ENCODE data around the gene ZNF592. TPM values are rescaled to one million over a fixed set of nuclear protein-coding genes. Genes with fewer than 3 reads are reported as not detected.

The ZNF592 gene
- total and polyA plus RNA-seq, 2 donors (not counting 1 experiment from before 2014, with no cell fraction given): 5.1 to 7.5 TPM

- Histone ChIP-seq H3K79me2 (ENCODE audit: control insufficient read depth, insufficient read depth, low read length) (no peaks in the 10 kb centered on the region), H3K27me3 (ENCODE audit: control insufficient read depth, insufficient read depth, low read length) (no peaks in the 10 kb centered on the region), H3K27ac (ENCODE audit: insufficient read depth, low read length) (no peak overlapping the region), H3K4me3 (replicated peaks in 1 of 4; ENCODE audit: control extremely low read depth in 1 of 4, insufficient read depth in 1 of 4, low read depth in 3 of 4, low read length in 4 of 4) (no peak overlapping the region), H3K9ac (ENCODE audit: insufficient read depth, low read length) (no peak overlapping the region), H2AFZ (ENCODE audit: low read length) (no peak overlapping the region), H3K4me1 (ENCODE audit: control insufficient read depth, extremely low read depth, insufficient read depth, low read length) (peaks cover 4% of the 10 kb centered on the region), H3K4me2 (ENCODE audit: extremely low read depth, insufficient read depth, low read length) (no peak overlapping the region), H4K20me1 (ENCODE audit: control insufficient read depth, extremely low read depth, insufficient read depth, low read length) (no peaks in the 10 kb centered on the region), H3K36me3 (ENCODE audit: control insufficient read depth, insufficient read depth, low read length) (no peaks in the 10 kb centered on the region), H3K9me3 (ENCODE audit: control insufficient read depth, insufficient read depth, low read depth, low read length) (no peaks in the 10 kb centered on the region)
- TF ChIP-seq EZH2 (IDR thresholded peaks at IDR 0.05; ENCODE audit: low read length, missing control alignments) (no peak), CTCF (conservative IDR thresholded peaks at IDR 0.05 in 1 of 2, IDR thresholded peaks at IDR 0.05 in 1 of 2; ENCODE audit: low read depth in 1 of 2, low read length in 2 of 2) (no peak)
- DNase-seq (ENCODE audit: low read depth in 2 of 2): no peak
Measured at GRCh38 chr15:84722628-84723027, 25.8 kb upstream of the ZNF592 start.

GRCh38 chr15:84725001-84725491 is 23.3 kb upstream of the ZNF592 start:
- no peak overlapping the region for H3K4me3 ChIP-seq (replicated peaks in 1 of 4; ENCODE audit: control extremely low read depth in 1 of 4, insufficient read depth in 1 of 4, low read depth in 3 of 4, low read length in 4 of 4)
- H3K4me2 ChIP-seq (ENCODE audit: extremely low read depth, insufficient read depth, low read length): no peak overlapping the region
- H3K9me3 ChIP-seq (ENCODE audit: control insufficient read depth, insufficient read depth, low read depth, low read length): no peaks in the 10 kb centered on the region
- no peak overlapping the region for H3K9ac ChIP-seq (ENCODE audit: insufficient read depth, low read length)
- no peaks in the 10 kb centered on the region for H3K27me3 ChIP-seq (ENCODE audit: control insufficient read depth, insufficient read depth, low read length)
- H3K79me2 ChIP-seq (ENCODE audit: control insufficient read depth, insufficient read depth, low read length): no peaks in the 10 kb centered on the region
- no peak overlapping the region for H3K27ac ChIP-seq (ENCODE audit: insufficient read depth, low read length)
- no peak for TF ChIP-seq CTCF (conservative IDR thresholded peaks at IDR 0.05 in 1 of 2, IDR thresholded peaks at IDR 0.05 in 1 of 2; ENCODE audit: low read depth in 1 of 2, low read length in 2 of 2)
- no peak for TF ChIP-seq EZH2 (IDR thresholded peaks at IDR 0.05; ENCODE audit: low read length, missing control alignments)
- H4K20me1 ChIP-seq (ENCODE audit: control insufficient read depth, extremely low read depth, insufficient read depth, low read length): no peaks in the 10 kb centered on the region
- peak overlapping the region; percentile 95 for H2AFZ ChIP-seq (ENCODE audit: low read length)
- H3K4me1 ChIP-seq (ENCODE audit: control insufficient read depth, extremely low read depth, insufficient read depth, low read length): peaks cover 4% of the 10 kb centered on the region
- DNase-seq (ENCODE audit: low read depth in 2 of 2): peak in 1 of 2 donors; percentile 76
- H3K36me3 ChIP-seq (ENCODE audit: control insufficient read depth, insufficient read depth, low read length): no peaks in the 10 kb centered on the region

- Histone ChIP-seq H2AFZ (ENCODE audit: low read length) (no peak overlapping the region), H4K20me1 (ENCODE audit: control insufficient read depth, extremely low read depth, insufficient read depth, low read length) (no peaks in the 10 kb centered on the region), H3K79me2 (ENCODE audit: control insufficient read depth, insufficient read depth, low read length) (no peaks in the 10 kb centered on the region), H3K4me2 (ENCODE audit: extremely low read depth, insufficient read depth, low read length) (no peak overlapping the region), H3K4me3 (replicated peaks in 1 of 4; ENCODE audit: control extremely low read depth in 1 of 4, insufficient read depth in 1 of 4, low read depth in 3 of 4, low read length in 4 of 4) (no peak overlapping the region), H3K9me3 (ENCODE audit: control insufficient read depth, insufficient read depth, low read depth, low read length) (no peaks in the 10 kb centered on the region), H3K27me3 (ENCODE audit: control insufficient read depth, insufficient read depth, low read length) (no peaks in the 10 kb centered on the region), H3K4me1 (ENCODE audit: control insufficient read depth, extremely low read depth, insufficient read depth, low read length) (peaks cover 4% of the 10 kb centered on the region), H3K27ac (ENCODE audit: insufficient read depth, low read length) (no peak overlapping the region), H3K9ac (ENCODE audit: insufficient read depth, low read length) (no peak overlapping the region), H3K36me3 (ENCODE audit: control insufficient read depth, insufficient read depth, low read length) (no peaks in the 10 kb centered on the region)
- TF ChIP-seq CTCF (conservative IDR thresholded peaks at IDR 0.05 in 1 of 2, IDR thresholded peaks at IDR 0.05 in 1 of 2; ENCODE audit: low read depth in 1 of 2, low read length in 2 of 2): no peak
- TF ChIP-seq EZH2 (IDR thresholded peaks at IDR 0.05; ENCODE audit: low read length, missing control alignments): no peak
- DNase-seq (ENCODE audit: low read depth in 2 of 2): peak in 1 of 2 donors; percentile 88
Measured at GRCh38 chr15:84727429-84727828, 21.0 kb upstream of the ZNF592 start.

Measured in fibroblast of lung (primary cell).